ENCODE data around the gene PPM1D. TPM values are rescaled to one million over a fixed set of nuclear protein-coding genes. Genes with fewer than 3 reads are reported as not detected.

Gene PPM1D
- total and polyA plus RNA-seq, 2 of the 13 experiments (the other 11 are each of a cell fraction or from before 2014, with no cell fraction given) = 8.0 to 26.2 TPM

DNA sequence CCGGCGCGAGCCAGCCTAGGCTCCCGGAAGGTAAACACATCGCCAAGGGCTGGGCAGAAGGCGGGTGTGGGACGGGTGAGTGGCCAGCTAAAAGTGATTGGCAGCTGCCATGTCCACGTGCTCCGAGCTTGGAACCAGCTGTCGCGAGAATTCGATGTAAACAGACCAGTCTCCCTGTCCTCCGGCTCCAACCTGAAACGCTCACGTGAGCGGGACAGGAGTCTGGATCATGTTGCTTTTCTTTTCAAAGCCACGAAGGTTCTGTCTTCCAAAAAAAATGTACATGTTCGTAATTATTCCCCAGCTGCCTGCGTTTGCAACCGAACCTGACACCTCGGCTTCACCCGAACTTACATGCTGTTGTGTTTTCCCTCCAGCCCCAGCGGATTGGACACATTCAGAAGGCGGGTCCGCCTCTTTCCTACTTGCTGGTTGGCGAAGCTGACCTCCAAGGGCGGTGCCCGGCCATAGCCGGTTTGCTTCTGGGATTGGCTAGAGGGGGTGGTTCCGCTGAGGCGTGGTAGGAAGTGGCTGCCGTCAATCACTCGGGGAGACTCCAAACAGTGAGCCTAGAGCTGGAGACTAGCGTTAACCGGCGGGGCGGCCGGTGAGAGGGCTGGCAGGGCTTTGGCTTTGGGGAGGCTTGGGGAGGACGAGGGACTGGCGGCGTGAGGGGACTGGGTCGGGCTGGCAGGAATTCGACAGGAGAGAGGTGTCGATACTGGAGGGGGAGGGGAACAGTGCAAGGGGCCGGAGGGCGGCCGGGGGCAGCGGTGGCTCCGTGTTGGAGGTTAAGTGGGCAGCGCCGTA lies 77.5 kb downstream of the PPM1D start, which contains the start of gene BCAS3 (continued):
- TF ChIP-seq ZNF800 (CRISPR knock-in tag; IDR thresholded peaks at IDR 0.05) (peak; percentile 77), CEBPB (IDR thresholded peaks at IDR 0.05; ENCODE audit: borderline replicate concordance, low read depth, low read length) (no peak), TMF1 (CRISPR knock-in tag; IDR thresholded peaks at IDR 0.05; ENCODE audit: low read depth) (no peak), ZNF704 (CRISPR knock-in tag; IDR thresholded peaks at IDR 0.05; ENCODE audit: borderline replicate concordance) (peak; percentile 88; the same call in 1 of the 2 replicates), ZNF563 (CRISPR knock-in tag; IDR thresholded peaks at IDR 0.05) (peak; percentile 26; the same call in 1 of the 2 replicates), PAWR (CRISPR knock-in tag; IDR thresholded peaks at IDR 0.05; ENCODE audit: borderline replicate concordance) (peak; percentile 96; the same call in 1 of the 2 replicates), MYNN (CRISPR knock-in tag; IDR thresholded peaks at IDR 0.05; ENCODE audit: low read depth) (no peak; the same call in none of the 2 replicates), ATF1 (CRISPR knock-in tag; IDR thresholded peaks at IDR 0.05) (peak; percentile 87), ZNF547 (CRISPR knock-in tag; IDR thresholded peaks at IDR 0.05) (peak; percentile 71), FOXA1 (IDR thresholded peaks at IDR 0.05) (no peak), FOXA1 (CRISPR knock-in tag; IDR thresholded peaks at IDR 0.05) (peak; percentile 96), AKAP8 (CRISPR knock-in tag; IDR thresholded peaks at IDR 0.05) (no peak), POLR2AphosphoS5 (IDR thresholded peaks at IDR 0.05; ENCODE audit: low read depth, low read length) (peak; percentile 90), ETS1 (CRISPR knock-in tag; IDR thresholded peaks at IDR 0.05) (no peak), THAP11 (CRISPR knock-in tag; IDR thresholded peaks at IDR 0.05) (peak; percentile 89), TARDBP (CRISPR knock-in tag; IDR thresholded peaks at IDR 0.05) (peak; percentile 93), ARNT2 (CRISPR knock-in tag; IDR thresholded peaks at IDR 0.05; ENCODE audit: low read depth) (peak; percentile 90), PAF1 (CRISPR knock-in tag; IDR thresholded peaks at IDR 0.05) (no peak), ZNF567 (CRISPR knock-in tag; IDR thresholded peaks at IDR 0.05; ENCODE audit: borderline replicate concordance) (0 out of 2 replicates have a peak, but pooled peaks have one; percentile 73), RXRA (CRISPR knock-in tag; IDR thresholded peaks at IDR 0.05) (peak; percentile 38; the same call in 1 of the 2 replicates), HINFP (CRISPR knock-in tag; IDR thresholded peaks at IDR 0.05; ENCODE audit: low read depth) (peak; percentile 76)
- TF ChIP-seq, protein P1, sequence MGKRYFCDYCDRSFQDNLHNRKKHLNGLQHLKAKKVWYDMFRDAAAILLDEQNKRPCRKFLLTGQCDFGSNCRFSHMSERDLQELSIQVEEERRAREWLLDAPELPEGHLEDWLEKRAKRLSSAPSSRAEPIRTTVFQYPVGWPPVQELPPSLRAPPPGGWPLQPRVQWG (CRISPR knock-in tag; IDR thresholded peaks at IDR 0.05; ENCODE audit: borderline replicate concordance, low read depth) = no peak
- TF ChIP-seq, protein P2, sequence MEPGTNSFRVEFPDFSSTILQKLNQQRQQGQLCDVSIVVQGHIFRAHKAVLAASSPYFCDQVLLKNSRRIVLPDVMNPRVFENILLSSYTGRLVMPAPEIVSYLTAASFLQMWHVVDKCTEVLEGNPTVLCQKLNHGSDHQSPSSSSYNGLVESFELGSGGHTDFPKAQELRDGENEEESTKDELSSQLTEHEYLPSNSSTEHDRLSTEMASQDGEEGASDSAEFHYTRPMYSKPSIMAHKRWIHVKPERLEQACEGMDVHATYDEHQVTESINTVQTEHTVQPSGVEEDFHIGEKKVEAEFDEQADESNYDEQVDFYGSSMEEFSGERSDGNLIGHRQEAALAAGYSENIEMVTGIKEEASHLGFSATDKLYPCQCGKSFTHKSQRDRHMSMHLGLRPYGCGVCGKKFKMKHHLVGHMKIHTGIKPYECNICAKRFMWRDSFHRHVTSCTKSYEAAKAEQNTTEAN (CRISPR knock-in tag; conservative IDR thresholded peaks at IDR 0.05) = peak; percentile 78

Measured in HepG2 (cell line).